Effector CD8-positive, alpha-beta T cell (primary cell): ENCODE results near the gene KRT1.

ENCODE experiments used
- DNase-seq: peaks from one replicate; lab custom pipeline; 2025; lab: John Stamatoyannopoulos, UW

KRT1 gene

GRCh38 chr12:52659951-52660350 is 20.3 kb downstream of the KRT1 start:
- no peak for DNase-seq

GRCh38 chr12:52659395-52659794 is 20.8 kb downstream of the KRT1 start:
- DNase-seq = no peak

- DNase-seq = no peak
Observed at GRCh38 chr12:52658196-52658595, 22.0 kb downstream of the KRT1 start.

- DNase-seq = no peak
Observed at GRCh38 chr12:52657250-52657902, 22.8 kb downstream of the KRT1 start.

- DNase-seq = no peak
Observed at GRCh38 chr12:52656616-52657015, 23.6 kb downstream of the KRT1 start.

- no peak for DNase-seq
Observed at GRCh38 chr12:52655720-52656124, 24.5 kb downstream of the KRT1 start.

- DNase-seq = no peak
Observed at GRCh38 chr12:52655251-52655650, 25.0 kb downstream of the KRT1 start.

GRCh38 chr12:52651726-52652261 is 28.4 kb downstream of the KRT1 start, which contains the start of gene KRT2:
Gene KRT2 (minus strand): TSS chr12:52652211. CDS start chr12:52652142, 69 bp downstream.
- no peak for DNase-seq

- no peak for DNase-seq
Observed at GRCh38 chr12:52650520-52651081, 29.6 kb downstream of the KRT1 start.

- DNase-seq = no peak
Observed at GRCh38 chr12:52649066-52649465, 31.1 kb downstream of the KRT1 start.

GRCh38 chr12:52648012-52648550 is 32.1 kb downstream of the KRT1 start:
- no peak for DNase-seq

- DNase-seq = no peak
Observed at GRCh38 chr12:52647601-52648000, 32.6 kb downstream of the KRT1 start.

GRCh38 chr12:52646613-52647012 is 33.6 kb downstream of the KRT1 start:
- DNase-seq = no peak

GRCh38 chr12:52645982-52646381 is 34.2 kb downstream of the KRT1 start:
- DNase-seq = no peak

GRCh38 chr12:52645120-52645761 is 35.0 kb downstream of the KRT1 start:
- no peak for DNase-seq

- DNase-seq = no peak
Observed at GRCh38 chr12:52644078-52644415, 36.2 kb downstream of the KRT1 start.

GRCh38 chr12:52643233-52644077 is 36.8 kb downstream of the KRT1 start:
- DNase-seq = no peak

GRCh38 chr12:52641468-52641867 is 38.7 kb downstream of the KRT1 start:
- no peak for DNase-seq

- DNase-seq = no peak
Observed at GRCh38 chr12:52637299-52637698, 42.9 kb downstream of the KRT1 start.

- DNase-seq = no peak
Observed at GRCh38 chr12:52636592-52637258, 43.5 kb downstream of the KRT1 start.

GRCh38 chr12:52636189-52636588 is 44.0 kb downstream of the KRT1 start:
- no peak for DNase-seq
